Astrocyte (in vitro differentiated cells and primary cell): ENCODE data around the gene PTPRN2. TPM values are rescaled to one million over a fixed set of nuclear protein-coding genes. Genes with fewer than 3 reads are reported as not detected.

Source experiments
- DNase-seq: peaks from one replicate; pipeline ENCODE4 v3.0.0-alpha.2; 2010; ENCODE audit warnings: low read depth
- FAIRE-seq: peaks from 2 replicates; lab custom pipeline; 2011; peaks lifted over from hg19 to GRCh38; lab: Jason Lieb, UNC
- H2AFZ ChIP-seq: 2 replicates; pipeline ENCODE4 v1.6.0; 2012; ENCODE audit warnings: low read depth, low read length, inconsistent platforms
- H3K27ac ChIP-seq: 2 replicates; pipeline ENCODE4 v1.5.1; 2011; ENCODE audit warnings: low read depth, low read length, inconsistent platforms
- H3K27me3 ChIP-seq: 2 replicates; pipeline ENCODE4 v1.6.0; 2011; ENCODE audit warnings: low read length, inconsistent platforms; ENCODE audit not compliant: insufficient read depth
- H3K36me3 ChIP-seq: 2 replicates; pipeline ENCODE4 v1.5.1; 2011; ENCODE audit warnings: low read length, inconsistent platforms; ENCODE audit not compliant: insufficient read depth
- H3K4me1 ChIP-seq: 2 replicates; pipeline ENCODE4 v1.5.1; 2011; ENCODE audit warnings: low read length, inconsistent platforms; ENCODE audit not compliant: insufficient read depth
- H3K4me2 ChIP-seq: 2 replicates; pipeline ENCODE4 v1.6.0; 2012; ENCODE audit warnings: low read length, inconsistent platforms
- H3K4me3 ChIP-seq: 2 replicates; pipeline ENCODE4 v1.5.1; 2011; ENCODE audit warnings: low read depth, mild to moderate bottlenecking, low read length, inconsistent platforms; ENCODE audit not compliant: insufficient read depth
- H3K79me2 ChIP-seq: 2 replicates; pipeline ENCODE4 v1.6.0; 2012; ENCODE audit warnings: mild to moderate bottlenecking, low read length, inconsistent platforms; ENCODE audit not compliant: insufficient read depth
- H3K9ac ChIP-seq: 2 replicates; pipeline ENCODE4 v1.6.0; 2012; ENCODE audit warnings: mild to moderate bottlenecking, low read length, inconsistent platforms
- H3K9me3 ChIP-seq: 2 replicates; pipeline ENCODE4 v1.5.1; 2012; ENCODE audit warnings: low read depth, mild to moderate bottlenecking, low read length, inconsistent platforms; ENCODE audit not compliant: insufficient read depth
- H4K20me1 ChIP-seq: 2 replicates; pipeline ENCODE4 v1.6.0; 2012; ENCODE audit warnings: low read length, inconsistent platforms; ENCODE audit not compliant: insufficient read depth
- H3K27ac Mint-ChIP-seq: one replicate; pipeline ENCODE4 v1.8.0; 2021; ENCODE audit warnings: mild to moderate bottlenecking, mixed read lengths; ENCODE audit not compliant: unreplicated experiment
- H3K27me3 Mint-ChIP-seq: one replicate; pipeline ENCODE4 v1.8.0; 2021; ENCODE audit warnings: low read depth, mixed read lengths; ENCODE audit not compliant: unreplicated experiment
- H3K36me3 Mint-ChIP-seq: one replicate; pipeline ENCODE4 v1.8.0; 2021; ENCODE audit warnings: low read depth, mixed read lengths; ENCODE audit not compliant: unreplicated experiment
- H3K4me1 Mint-ChIP-seq: one replicate; pipeline ENCODE4 v1.8.0; 2021; ENCODE audit warnings: low read depth, mixed read lengths; ENCODE audit not compliant: unreplicated experiment
- H3K4me3 Mint-ChIP-seq: one replicate; pipeline ENCODE4 v1.8.0; 2021; ENCODE audit warnings: mild to moderate bottlenecking, moderate library complexity, mixed read lengths; ENCODE audit not compliant: unreplicated experiment
- H3K9me3 Mint-ChIP-seq: one replicate; pipeline ENCODE4 v1.8.0; 2021; ENCODE audit warnings: mild to moderate bottlenecking, mixed read lengths; ENCODE audit not compliant: unreplicated experiment
- CTCF ChIP-seq: IDR thresholded peaks from 2 replicates; pipeline ENCODE4 v1.5.1; 2011; ENCODE audit warnings: low read depth, mild to moderate bottlenecking, inconsistent platforms, low read length, moderate library complexity; ENCODE audit not compliant: insufficient read depth
- EZH2 ChIP-seq: IDR thresholded peaks from 2 replicates; pipeline ENCODE4 v1.6.1; 2012; ENCODE audit warnings: mild to moderate bottlenecking, low read length, inconsistent platforms; ENCODE audit not compliant: insufficient read depth
- total RNA-seq: library from RNA; stranded (reverse); gene quantifications from 2 replicates; pipeline ENCODE4 v1.2.1, GENCODE V29; 2021

PTPRN2 gene
- total RNA-seq, 1 donor from 2014 or later = 0.09 TPM

DNA sequence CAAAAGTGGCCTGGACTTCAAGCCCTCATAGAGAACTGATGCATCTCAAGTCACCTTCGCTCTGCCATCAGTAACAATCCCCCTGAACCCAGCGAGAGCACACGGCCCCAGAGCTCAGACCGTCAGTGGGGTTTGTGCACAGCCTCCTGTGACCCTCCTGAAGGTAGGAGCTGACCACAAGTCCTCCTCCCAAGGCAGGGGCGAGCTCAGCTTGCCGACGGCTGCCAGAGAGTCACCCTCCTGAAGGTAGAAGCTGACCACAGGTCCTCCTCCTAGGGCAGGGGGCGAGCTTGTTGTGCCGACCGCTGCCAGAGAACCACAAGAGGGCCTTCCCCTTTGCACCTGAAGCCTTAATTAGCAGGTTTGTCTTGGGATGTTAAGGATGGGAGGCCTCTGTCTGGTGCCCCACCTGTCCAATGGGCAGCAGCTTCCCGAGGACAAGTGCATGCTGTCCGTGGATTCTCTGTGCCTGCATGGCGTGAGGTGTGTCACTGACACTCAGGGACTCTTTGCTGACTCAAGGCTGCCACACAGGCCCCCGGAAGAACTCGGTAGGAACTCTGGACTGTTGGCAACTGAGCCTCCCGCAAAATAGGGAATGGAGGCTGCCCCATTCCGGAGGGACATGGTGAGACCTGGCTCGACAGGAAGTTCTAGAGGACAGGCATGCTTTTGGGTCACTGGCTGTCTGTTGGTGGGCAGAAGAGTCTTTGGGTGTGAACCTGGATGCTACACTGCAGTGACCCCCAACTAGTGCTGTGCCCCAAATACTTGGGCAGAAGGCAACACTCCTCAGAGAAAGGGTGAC lies 763.4 kb downstream of the PTPRN2 start:
- Mint-ChIP-seq H3K27ac (no peak overlapping the region), H3K4me1 (no peaks in the 10 kb centered on the region), H3K27me3 (no peaks in the 10 kb centered on the region), H3K9me3 (peaks cover 3% of the 10 kb centered on the region), H3K4me3 (no peak overlapping the region), H3K36me3 (no peaks in the 10 kb centered on the region)
- H3K4me1 ChIP-seq = no peaks in the 10 kb centered on the region
- H3K27ac ChIP-seq = no peak overlapping the region
- H3K9ac ChIP-seq = no peak overlapping the region
- no peak overlapping the region for H2AFZ ChIP-seq
- H3K9me3 ChIP-seq = no peaks in the 10 kb centered on the region
- no peak for TF ChIP-seq EZH2
- FAIRE-seq (no peak), DNase-seq (no peak)
- H3K27me3 ChIP-seq = no peaks in the 10 kb centered on the region
- H3K4me2 ChIP-seq = no peak overlapping the region
- no peaks in the 10 kb centered on the region for H3K79me2 ChIP-seq
- no peaks in the 10 kb centered on the region for H3K36me3 ChIP-seq
- no peak overlapping the region for H3K4me3 ChIP-seq
- H4K20me1 ChIP-seq = no peaks in the 10 kb centered on the region

DNA sequence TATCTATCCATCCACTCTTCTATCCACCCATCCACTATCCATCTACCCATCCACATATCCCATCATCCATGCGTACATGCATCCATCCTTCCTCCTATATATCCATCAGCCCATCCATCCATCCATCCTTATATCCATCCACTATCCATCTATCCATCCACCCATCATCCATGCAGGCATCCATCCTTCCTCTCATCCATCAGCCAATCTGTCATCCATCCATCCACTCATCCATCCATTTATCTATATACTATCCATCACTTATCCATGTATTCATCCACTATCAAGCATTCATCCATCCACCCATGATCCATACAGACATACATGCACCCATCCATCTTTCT lies 765.0 kb downstream of the PTPRN2 start:
- Histone ChIP-seq H3K9ac (no peak overlapping the region), H3K9me3 (no peaks in the 10 kb centered on the region), H3K36me3 (no peaks in the 10 kb centered on the region), H4K20me1 (no peaks in the 10 kb centered on the region), H3K4me3 (no peak overlapping the region), H3K4me1 (no peaks in the 10 kb centered on the region), H3K27ac (no peak overlapping the region), H3K27me3 (no peaks in the 10 kb centered on the region), H3K79me2 (no peaks in the 10 kb centered on the region), H2AFZ (no peak overlapping the region), H3K4me2 (no peak overlapping the region)
- Mint-ChIP-seq H3K36me3 (no peaks in the 10 kb centered on the region), H3K27ac (no peak overlapping the region), H3K4me3 (no peak overlapping the region), H3K4me1 (no peaks in the 10 kb centered on the region), H3K9me3 (peaks cover 7% of the 10 kb centered on the region), H3K27me3 (no peaks in the 10 kb centered on the region)
- DNase-seq = no peak
- TF ChIP-seq CTCF (no peak), EZH2 (no peak)
- no peak for FAIRE-seq

- no peak for FAIRE-seq
Observed at GRCh38 chr7:157821959-157822687, 765.5 kb downstream of the PTPRN2 start.

More at GRCh38 chr7:157821959-157822687, 765.5 kb downstream of the PTPRN2 start:
- H3K4me3 Mint-ChIP-seq = no peak overlapping the region
- no peak overlapping the region for H3K27ac Mint-ChIP-seq
- H3K27me3 Mint-ChIP-seq = no peaks in the 10 kb centered on the region
- Histone ChIP-seq H4K20me1 (no peaks in the 10 kb centered on the region), H2AFZ (no peak overlapping the region), H3K4me1 (no peaks in the 10 kb centered on the region), H3K9me3 (no peaks in the 10 kb centered on the region), H3K27me3 (no peaks in the 10 kb centered on the region), H3K4me2 (no peak overlapping the region), H3K79me2 (no peaks in the 10 kb centered on the region), H3K36me3 (no peaks in the 10 kb centered on the region), H3K9ac (no peak overlapping the region), H3K27ac (no peak overlapping the region), H3K4me3 (no peak overlapping the region)
- H3K9me3 Mint-ChIP-seq = peaks cover 9% of the 10 kb centered on the region
- DNase-seq = no peak
- H3K36me3 Mint-ChIP-seq = no peaks in the 10 kb centered on the region
- no peaks in the 10 kb centered on the region for H3K4me1 Mint-ChIP-seq
- TF ChIP-seq EZH2 = no peak
- TF ChIP-seq CTCF = no peak
